HepG2 (cell line): Measurements from ENCODE around the gene CNTRL. TPM values are rescaled to one million over a fixed set of nuclear protein-coding genes. Genes with fewer than 3 reads are reported as not detected.

Experiments
- BRD4 ChIP-seq: sonication (generic); formaldehyde crosslinking; IDR thresholded peaks from 2 replicates; pipeline ENCODE4 v1.4.0; 2020; ENCODE audit warnings: missing genetic modification reagents
- FOSL2 ChIP-seq: sonication (generic); formaldehyde crosslinking; IDR thresholded peaks from 2 replicates; pipeline ENCODE4 v1.4.0; 2020; ENCODE audit warnings: missing genetic modification reagents
- HDAC1 ChIP-seq: sonication (generic); formaldehyde crosslinking; IDR thresholded peaks from 2 replicates; pipeline ENCODE4 v1.5.1; 2020; ENCODE audit warnings: mild to moderate bottlenecking, missing genetic modification reagents
- HMG20A ChIP-seq: IDR thresholded peaks from 2 replicates; pipeline ENCODE4 v1.6.1; 2016; ENCODE audit warnings: borderline replicate concordance
- HMGXB4 ChIP-seq, 2 experiments: sonication (generic) in 1 of 2; formaldehyde crosslinking in 1 of 2; IDR thresholded peaks; 2 replicates each; pipeline versions ENCODE4 v1.4.0 to v1.6.1; 2018 to 2020; ENCODE audit warnings: missing genetic modification reagents in 2 of 2, borderline replicate concordance in 1 of 2, low read depth in 1 of 2, mild to moderate bottlenecking in 1 of 2, missing biosample characterization in 1 of 2
- JUN ChIP-seq: sonication (generic); formaldehyde crosslinking; IDR thresholded peaks from 2 replicates; pipeline ENCODE4 v1.4.0; 2020; ENCODE audit warnings: mild to moderate bottlenecking, missing genetic modification reagents
- KDM1A ChIP-seq: IDR thresholded peaks from 2 replicates; pipeline ENCODE4 v1.6.1; 2016; ENCODE audit warnings: missing compliant biosample characterization
- MAFK ChIP-seq, 2 experiments: IDR thresholded peaks in 1 of 2; conservative IDR thresholded peaks in 1 of 2; 2 replicates each; pipeline ENCODE4 v1.6.1; 2011; ENCODE audit warnings: improper control_type of control experiment in 2 of 2, low read length in 2 of 2
- MED1 ChIP-seq: sonication (generic); formaldehyde crosslinking; IDR thresholded peaks from 2 replicates; pipeline ENCODE4 v1.4.0; 2020; ENCODE audit warnings: missing genetic modification reagents
- MIER3 ChIP-seq: IDR thresholded peaks from 2 replicates; pipeline ENCODE4 v1.6.1; 2016; ENCODE audit warnings: missing compliant biosample characterization, borderline replicate concordance
- RARA ChIP-seq: IDR thresholded peaks from 2 replicates; pipeline ENCODE4 v1.6.1; 2016; ENCODE audit warnings: missing genetic modification reagents, missing compliant biosample characterization
- TOPORS ChIP-seq: sonication (generic); formaldehyde crosslinking; IDR thresholded peaks from 2 replicates; pipeline ENCODE4 v1.8.0; 2023; ENCODE audit warnings: mild to moderate bottlenecking, missing genetic modification reagents
- ZFY ChIP-seq: sonication (generic); formaldehyde crosslinking; IDR thresholded peaks from 2 replicates; pipeline ENCODE4 v1.4.0; 2020; ENCODE audit warnings: missing genetic modification reagents
- ZNF318 ChIP-seq: sonication (generic); formaldehyde crosslinking; IDR thresholded peaks from 2 replicates; pipeline ENCODE4 v1.4.0; 2020; ENCODE audit warnings: mild to moderate bottlenecking, missing genetic modification reagents
- ZNF687 ChIP-seq: sonication (generic); formaldehyde crosslinking; IDR thresholded peaks from 2 replicates; pipeline ENCODE4 v1.5.1; 2020; ENCODE audit warnings: mild to moderate bottlenecking, missing genetic modification reagents, moderate library complexity
- polyA plus RNA-seq, 8 experiments: library from polyadenylated mRNA; depleted of rRNA in 3 of 8; stranded (reverse) in 7 of 8; unstranded in 1 of 8; fragments of >200 nt; fragmentation: Illumina TruSeq in 4 of 8; extraction: Trizol in 4 of 8; gene quantifications; 2 replicates each; pipeline versions ENCODE4 v1.2.1 to v1.2.3, GENCODE V29; 2011 to 2016; ENCODE audit warnings: low read depth in 4 of 8, missing spikeins in 1 of 8, mixed read lengths in 1 of 8; ENCODE audit not compliant: insufficient read depth in 1 of 8
- total RNA-seq, 5 experiments: library from RNA; depleted of rRNA; stranded (reverse); fragments of >200 nt; fragmentation: Illumina TruSeq; extraction: Trizol; gene quantifications; 2 replicates each; pipeline ENCODE4 v1.2.3, GENCODE V29; 2016; ENCODE audit warnings: low read depth in 1 of 5

The CNTRL gene
- total and polyA plus RNA-seq, 2 of the 13 experiments (the other 11 are each of a cell fraction or from before 2014, with no cell fraction given) = 7.5 to 11.8 TPM

GRCh38 chr9:121055642-121056143 is 19.1 kb upstream of the CNTRL start (continued):
- TF ChIP-seq ZNF318 (CRISPR knock-in tag) (0 out of 2 replicates have a peak, but pooled peaks have one; percentile 46), ZNF687 (peak; percentile 53), TOPORS (CRISPR knock-in tag) (no peak), MED1 (0 out of 2 replicates have a peak, but pooled peaks have one; percentile 21), HMG20A (CRISPR knock-in tag) (peak; percentile 33; the same call in 1 of the 2 replicates), MAFK (conservative IDR thresholded peaks at IDR 0.05 in 1 of 2, IDR thresholded peaks at IDR 0.05 in 1 of 2; ENCODE audit: low read length in 2 of 2) (peak in 1 of 2 experiments; percentile 12; a peak in 1 of 4 replicates), KDM1A (CRISPR knock-in tag) (no peak), MIER3 (0 out of 2 replicates have a peak, but pooled peaks have one; percentile 23), ZFY (CRISPR knock-in tag) (peak; percentile 70), JUN (CRISPR knock-in tag) (no peak), RARA (CRISPR knock-in tag) (peak; percentile 11; the same call in 1 of the 2 replicates), FOSL2 (CRISPR knock-in tag) (peak; percentile 84), HMGXB4 (CRISPR knock-in tag; IDR thresholded peaks at IDR 0.05; ENCODE audit: borderline replicate concordance in 1 of 2, low read depth in 1 of 2) (peak in 1 of 2 experiments; percentile 72; a peak in 2 of 4 replicates), BRD4 (CRISPR knock-in tag) (no peak), HDAC1 (CRISPR knock-in tag) (peak; percentile 33; the same call in 1 of the 2 replicates)
